HEK293 (cell line): ENCODE data around the gene WDR19.

Source experiments
- CTCF ChIA-PET: fragments of 350-600 bp; formaldehyde crosslinking; extraction: SDS; loops from one replicate; lab custom pipeline; 2021; ENCODE audit warnings: antibody characterized with exemption; lab: Yijun Ruan, JAX
- POLR2A ChIA-PET: fragments of 300-600 bp; formaldehyde crosslinking; extraction: SDS; loops from one replicate; lab custom pipeline; 2020; ENCODE audit warnings: antibody characterized with exemption, inconsistent platforms; lab: Yijun Ruan, JAX
- H3K27ac ChIP-seq: fragments of 200-500 bp; sonication (Bioruptor generic); 2 replicates; pipeline ENCODE4 v1.5.1; 2014; ENCODE audit warnings: low read depth, low read length, control low read depth, inconsistent platforms; ENCODE audit errors: extremely low read depth
- H3K36me3 ChIP-seq, 2 experiments: fragments of 200-500 bp in 1 of 2; sonication (Bioruptor generic) in 1 of 2; 1 replicate in 1 of 2; 2 replicates in 1 of 2; pipeline ENCODE4 v1.5.1; 2014 to 2017; ENCODE audit warnings: inconsistent platforms in 2 of 2, low read length in 2 of 2; ENCODE audit not compliant: control insufficient read depth in 2 of 2, insufficient read depth in 1 of 2
- H3K4me1 ChIP-seq: fragments of 200-500 bp; sonication (Bioruptor generic); 2 replicates; pipeline ENCODE4 v1.5.1; 2014; ENCODE audit warnings: mild to moderate bottlenecking, low read length, inconsistent platforms; ENCODE audit not compliant: control insufficient read depth, insufficient read depth
- H3K4me3 ChIP-seq: 2 replicates; pipeline ENCODE4 v1.5.1; 2011; ENCODE audit warnings: low read depth, mild to moderate bottlenecking, control low read depth, low read length, moderate library complexity
- H3K9me3 ChIP-seq: fragments of 200-500 bp; sonication (Bioruptor generic); 2 replicates; pipeline ENCODE4 v1.5.1; 2014; ENCODE audit warnings: low read depth, low read length, inconsistent platforms; ENCODE audit not compliant: control insufficient read depth, insufficient read depth
- ATF2 ChIP-seq: fragments of 450-650 bp; formaldehyde crosslinking; IDR thresholded peaks from 2 replicates; pipeline ENCODE4 v1.5.1; 2016; ENCODE audit warnings: missing biosample characterization, missing genetic modification characterization, low read depth
- BCL11A ChIP-seq: fragments of 450-650 bp; formaldehyde crosslinking; IDR thresholded peaks from 2 replicates; pipeline ENCODE4 v1.5.1; 2016; ENCODE audit warnings: low read depth, missing biosample characterization, missing genetic modification characterization
- GLIS2 ChIP-seq: fragments of 450-650 bp; formaldehyde crosslinking; IDR thresholded peaks from 2 replicates; pipeline ENCODE4 v1.5.1; 2016; ENCODE audit warnings: missing biosample characterization, missing genetic modification characterization
- PRDM2 ChIP-seq: fragments of 450-650 bp; formaldehyde crosslinking; IDR thresholded peaks from 2 replicates; pipeline ENCODE4 v1.5.1; 2016; ENCODE audit warnings: missing biosample characterization, missing genetic modification characterization, borderline replicate concordance
- SALL2 ChIP-seq: fragments of 450-650 bp; formaldehyde crosslinking; IDR thresholded peaks from 2 replicates; pipeline ENCODE4 v1.5.0; 2017; ENCODE audit warnings: missing biosample characterization, mild to moderate bottlenecking, missing genetic modification characterization, borderline replicate concordance
- ZBTB7A ChIP-seq: fragments of 450-650 bp; formaldehyde crosslinking; IDR thresholded peaks from 2 replicates; pipeline ENCODE4 v1.5.1; 2016; ENCODE audit warnings: low read depth, missing biosample characterization, missing genetic modification characterization
- ZNF112 ChIP-seq: fragments of 450-650 bp; formaldehyde crosslinking; IDR thresholded peaks from 2 replicates; pipeline ENCODE4 v1.5.0; 2017; ENCODE audit warnings: missing biosample characterization, missing genetic modification characterization
- ZNF184 ChIP-seq: fragments of 450-650 bp; IDR thresholded peaks from 2 replicates; pipeline ENCODE4 v1.5.1; 2018; ENCODE audit warnings: missing biosample characterization, mild to moderate bottlenecking, missing genetic modification characterization
- ZNF202 ChIP-seq: fragments of 450-650 bp; formaldehyde crosslinking; IDR thresholded peaks from 2 replicates; pipeline ENCODE4 v1.5.1; 2016; ENCODE audit warnings: missing biosample characterization, missing genetic modification characterization, borderline replicate concordance
- ZNF26 ChIP-seq: fragments of 450-650 bp; formaldehyde crosslinking; IDR thresholded peaks from 2 replicates; pipeline ENCODE4 v1.5.1; 2016; ENCODE audit warnings: missing biosample characterization, missing genetic modification characterization
- ZNF341 ChIP-seq: fragments of 450-650 bp; formaldehyde crosslinking; IDR thresholded peaks from 2 replicates; pipeline ENCODE4; 2016; ENCODE audit warnings: low read depth, missing biosample characterization, missing genetic modification characterization
- ZNF404 ChIP-seq: fragments of 450-650 bp; formaldehyde crosslinking; IDR thresholded peaks from 2 replicates; pipeline ENCODE4 v1.5.1; 2017; ENCODE audit warnings: missing biosample characterization, missing genetic modification characterization
- ZNF501 ChIP-seq: fragments of 450-650 bp; formaldehyde crosslinking; IDR thresholded peaks from 2 replicates; pipeline ENCODE4 v1.5.1; 2016; ENCODE audit warnings: missing biosample characterization, missing genetic modification characterization
- ZNF514 ChIP-seq: fragments of 450-650 bp; formaldehyde crosslinking; IDR thresholded peaks from 2 replicates; pipeline ENCODE4 v1.5.1; 2016; ENCODE audit warnings: missing biosample characterization, missing genetic modification characterization
- ZNF518A ChIP-seq: fragments of 450-650 bp; formaldehyde crosslinking; conservative IDR thresholded peaks from 2 replicates; pipeline ENCODE4 v1.5.1; 2016; ENCODE audit warnings: low read depth, missing biosample characterization, missing genetic modification characterization
- ZNF596 ChIP-seq: fragments of 450-650 bp; IDR thresholded peaks from 2 replicates; pipeline ENCODE4 v1.5.0; 2018; ENCODE audit warnings: missing biosample characterization, mild to moderate bottlenecking, missing genetic modification characterization, moderate library complexity
- ZSCAN30 ChIP-seq: fragments of 450-650 bp; IDR thresholded peaks from 2 replicates; pipeline ENCODE4 v1.5.1; 2018; ENCODE audit warnings: missing biosample characterization, mild to moderate bottlenecking, missing genetic modification characterization, moderate library complexity

Gene WDR19

GRCh38 chr4:39133623-39134022 lies 48.7 kb upstream of the WDR19 start (continued):
- no peak for TF ChIP-seq ATF2 (tag by site-specific recombination)
- TF ChIP-seq ZNF26: no peak
- TF ChIP-seq ZNF518A (tag by site-specific recombination): no peak
- no peak for TF ChIP-seq ZNF596 (tag by site-specific recombination)
- TF ChIP-seq ZBTB7A (tag by site-specific recombination): no peak
- TF ChIP-seq BCL11A: no peak
- TF ChIP-seq ZNF514 (tag by site-specific recombination): no peak
- TF ChIP-seq ZNF202: no peak
- no peak for TF ChIP-seq SALL2 (tag by site-specific recombination)
- TF ChIP-seq ZNF404 (tag by site-specific recombination): no peak
- TF ChIP-seq ZNF112: no peak
- TF ChIP-seq ZNF501: no peak
- no peak for TF ChIP-seq ZSCAN30 (tag by site-specific recombination)
- no peak for TF ChIP-seq ZNF184 (tag by site-specific recombination)
- no peak for TF ChIP-seq ZNF341

GRCh38 chr4:39134683-39135306 lies 47.5 kb upstream of the WDR19 start:
- Histone ChIP-seq H3K4me1 (no peaks in the 10 kb centered on the region), H3K36me3 (no peaks in the 10 kb centered on the region), H3K4me3 (no peak overlapping the region), H3K9me3 (no peaks in the 10 kb centered on the region), H3K27ac (no peak overlapping the region)
- CTCF ChIA-PET: interaction anchor here (0.6 to 3.7 kb wide), 25 partner anchors 10 to 844 kb away, joined by 3 to 87 read pairs (median 4); no protein-coding TSS in a partner anchor
- POLR2A ChIA-PET: no interaction called here
- TF ChIP-seq GLIS2 (tag by site-specific recombination) (no peak), PRDM2 (tag by site-specific recombination) (no peak)
